ENCODE data around the gene LLGL1.

LLGL1 gene

DNA sequence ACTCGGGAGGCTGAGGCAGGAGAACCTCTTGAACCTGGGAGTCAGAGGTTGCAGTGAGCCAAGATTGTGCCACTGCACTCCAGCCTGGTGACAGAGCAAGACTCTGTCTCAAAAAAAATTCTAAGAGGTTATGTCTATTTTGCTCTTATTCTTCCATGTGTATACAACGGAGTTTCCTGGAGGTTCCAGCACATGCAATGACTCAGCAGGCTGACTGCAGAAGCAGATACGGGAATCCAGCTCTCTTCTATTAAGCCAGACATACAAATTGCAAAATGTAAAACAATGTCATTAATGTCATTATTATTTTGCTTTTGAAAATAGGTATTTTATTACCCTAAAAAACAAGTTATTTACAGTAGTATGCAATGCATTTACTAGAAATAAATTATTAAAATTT, 53.4 kb downstream of the LLGL1 start:
- DNase-seq = no peak

DNA sequence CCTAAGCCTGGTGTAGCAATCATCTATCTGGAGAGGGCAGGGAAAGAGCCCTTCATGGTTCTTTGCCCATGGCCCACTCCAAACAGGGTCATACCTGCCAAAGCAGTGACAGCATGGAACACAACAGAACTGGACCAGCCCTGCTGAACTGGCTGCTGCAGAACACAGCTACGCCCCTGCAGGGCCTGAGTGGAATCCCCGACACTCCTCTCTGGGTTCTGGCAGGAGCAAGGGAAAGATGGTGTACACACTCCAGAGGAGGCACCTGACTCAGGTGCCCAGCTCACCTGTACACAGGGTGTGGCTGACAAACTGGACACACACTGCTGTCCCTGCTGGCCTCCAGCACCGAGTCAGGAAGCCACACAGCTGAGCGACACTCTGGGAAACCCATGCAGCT, 54.8 kb downstream of the LLGL1 start:
- DNase-seq = no peak

- DNase-seq = no peak
These were observed 55.4 kb downstream of the LLGL1 start for GRCh38 chr17:18280766-18281371.

GRCh38 chr17:18281788-18282187, 56.4 kb downstream of the LLGL1 start:
- DNase-seq = no peak

DNA sequence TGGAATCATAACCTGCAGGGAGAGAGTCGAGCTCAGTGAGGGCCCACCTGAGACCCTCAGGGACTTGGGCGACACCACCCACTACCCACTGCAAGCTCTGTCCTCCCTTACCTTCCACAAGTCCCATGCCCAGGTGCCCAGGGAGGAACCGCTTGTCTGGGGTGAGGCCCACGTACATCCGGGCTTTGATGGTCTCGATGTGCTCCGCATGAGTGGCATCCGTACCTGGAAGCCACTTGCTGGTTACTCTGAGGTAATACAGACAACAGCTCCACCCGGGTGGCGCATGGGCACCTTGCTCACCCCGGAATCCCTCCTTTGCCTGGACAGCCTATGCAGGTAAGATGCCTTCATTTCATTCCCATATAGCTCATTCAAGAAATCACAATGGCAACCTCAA, 59.9 kb downstream of the LLGL1 start:
- no peak for DNase-seq

GRCh38 chr17:18291718-18292540, 66.5 kb downstream of the LLGL1 start:
- DNase-seq = no peak

Measured in right hindlimb (tissue), 1 donor.